Measurements from ENCODE around the gene VASP.

Gene VASP

DNA sequence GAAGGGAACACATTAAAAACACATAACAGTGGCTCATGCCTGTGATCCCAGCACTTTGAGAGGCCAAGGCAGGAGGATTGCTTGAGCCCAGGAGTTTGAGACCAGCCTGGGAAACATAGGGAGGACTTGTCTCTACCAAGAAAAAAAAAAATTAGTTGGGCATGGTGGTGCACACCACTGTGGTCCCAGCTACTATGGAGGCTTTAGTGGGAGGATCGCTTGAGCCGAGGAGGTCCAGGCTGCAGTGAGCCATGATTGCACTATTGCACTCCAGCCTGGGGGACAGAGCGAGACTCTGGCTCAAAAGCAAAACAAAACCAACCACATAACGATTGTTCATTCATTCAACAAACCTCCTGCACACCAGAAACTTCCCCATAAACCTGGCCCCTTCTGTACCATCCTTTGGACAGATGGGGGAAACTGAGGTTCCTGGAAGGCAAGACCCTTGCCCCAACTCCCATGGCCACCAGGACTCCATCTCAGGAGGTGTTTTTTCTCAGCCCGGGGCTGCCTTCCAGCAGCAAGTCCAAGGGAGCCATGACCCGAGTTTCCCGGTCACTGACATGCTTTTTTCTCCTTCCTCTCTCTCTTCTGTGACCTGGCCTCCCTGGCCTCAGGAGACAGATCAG lies 35.2 kb upstream of the VASP start:
- Histone ChIP-seq H3K9me2 (replicated peaks; ENCODE audit: low read depth, low read length) (no peaks in the 10 kb centered on the region), H3K36me3 (ENCODE audit: insufficient read depth, low read length) (no peaks in the 10 kb centered on the region), H3K79me2 (ENCODE audit: insufficient read depth, low read length) (no peaks in the 10 kb centered on the region), H3K9ac (ENCODE audit: low read depth, low read length, poor library complexity, severe bottlenecking) (no peak overlapping the region), H3K4me1 (ENCODE audit: insufficient read depth, low read length, poor library complexity, severe bottlenecking) (peaks cover 18% of the 10 kb centered on the region), H3F3A (ENCODE audit: low read depth) (no peaks in the 10 kb centered on the region), H3K4me2 (ENCODE audit: low read depth, low read length, poor library complexity, severe bottlenecking) (no peak overlapping the region), H3K9me3 (ENCODE audit: insufficient read depth, low read depth, low read length) (no peaks in the 10 kb centered on the region), H3K27me3 (ENCODE audit: insufficient read depth, low read length, poor library complexity, severe bottlenecking) (no peaks in the 10 kb centered on the region), H2AFZ (ENCODE audit: low read length) (no peak overlapping the region), H3K4me3 (ENCODE audit: low read length, poor library complexity, severe bottlenecking) (no peak overlapping the region), H4K20me1 (ENCODE audit: insufficient read depth, low read length, poor library complexity, severe bottlenecking) (peaks cover 9% of the 10 kb centered on the region)
- TF ChIP-seq EZH2phosphoT487 (IDR thresholded peaks at IDR 0.05; ENCODE audit: borderline replicate concordance): no peak
- TF ChIP-seq, protein P1, sequence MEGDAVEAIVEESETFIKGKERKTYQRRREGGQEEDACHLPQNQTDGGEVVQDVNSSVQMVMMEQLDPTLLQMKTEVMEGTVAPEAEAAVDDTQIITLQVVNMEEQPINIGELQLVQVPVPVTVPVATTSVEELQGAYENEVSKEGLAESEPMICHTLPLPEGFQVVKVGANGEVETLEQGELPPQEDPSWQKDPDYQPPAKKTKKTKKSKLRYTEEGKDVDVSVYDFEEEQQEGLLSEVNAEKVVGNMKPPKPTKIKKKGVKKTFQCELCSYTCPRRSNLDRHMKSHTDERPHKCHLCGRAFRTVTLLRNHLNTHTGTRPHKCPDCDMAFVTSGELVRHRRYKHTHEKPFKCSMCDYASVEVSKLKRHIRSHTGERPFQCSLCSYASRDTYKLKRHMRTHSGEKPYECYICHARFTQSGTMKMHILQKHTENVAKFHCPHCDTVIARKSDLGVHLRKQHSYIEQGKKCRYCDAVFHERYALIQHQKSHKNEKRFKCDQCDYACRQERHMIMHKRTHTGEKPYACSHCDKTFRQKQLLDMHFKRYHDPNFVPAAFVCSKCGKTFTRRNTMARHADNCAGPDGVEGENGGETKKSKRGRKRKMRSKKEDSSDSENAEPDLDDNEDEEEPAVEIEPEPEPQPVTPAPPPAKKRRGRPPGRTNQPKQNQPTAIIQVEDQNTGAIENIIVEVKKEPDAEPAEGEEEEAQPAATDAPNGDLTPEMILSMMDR (conservative IDR thresholded peaks at IDR 0.05; ENCODE audit: low read length): no peak

DNA sequence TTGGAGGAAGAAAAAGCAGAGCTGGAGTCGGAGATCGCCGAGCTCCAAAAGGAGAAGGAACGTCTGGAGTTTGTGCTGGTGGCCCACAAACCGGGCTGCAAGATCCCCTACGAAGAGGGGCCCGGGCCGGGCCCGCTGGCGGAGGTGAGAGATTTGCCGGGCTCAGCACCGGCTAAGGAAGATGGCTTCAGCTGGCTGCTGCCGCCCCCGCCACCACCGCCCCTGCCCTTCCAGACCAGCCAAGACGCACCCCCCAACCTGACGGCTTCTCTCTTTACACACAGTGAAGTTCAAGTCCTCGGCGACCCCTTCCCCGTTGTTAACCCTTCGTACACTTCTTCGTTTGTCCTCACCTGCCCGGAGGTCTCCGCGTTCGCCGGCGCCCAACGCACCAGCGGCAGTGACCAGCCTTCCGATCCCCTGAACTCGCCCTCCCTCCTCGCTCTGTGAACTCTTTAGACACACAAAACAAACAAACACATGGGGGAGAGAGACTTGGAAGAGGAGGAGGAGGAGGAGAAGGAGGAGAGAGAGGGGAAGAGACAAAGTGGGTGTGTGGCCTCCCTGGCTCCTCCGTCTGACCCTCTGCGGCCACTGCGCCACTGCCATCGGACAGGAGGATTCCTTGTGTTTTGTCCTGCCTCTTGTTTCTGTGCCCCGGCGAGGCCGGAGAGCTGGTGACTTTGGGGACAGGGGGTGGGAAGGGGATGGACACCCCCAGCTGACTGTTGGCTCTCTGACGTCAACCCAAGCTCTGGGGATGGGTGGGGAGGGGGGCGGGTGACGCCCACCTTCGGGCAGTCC lies 34.5 kb upstream of the VASP start:
- Histone ChIP-seq H2AFZ (ENCODE audit: low read length) (no peak overlapping the region), H3K9ac (ENCODE audit: low read depth, low read length, poor library complexity, severe bottlenecking) (no peak overlapping the region), H3K4me3 (ENCODE audit: low read length, poor library complexity, severe bottlenecking) (no peak overlapping the region)

DNA sequence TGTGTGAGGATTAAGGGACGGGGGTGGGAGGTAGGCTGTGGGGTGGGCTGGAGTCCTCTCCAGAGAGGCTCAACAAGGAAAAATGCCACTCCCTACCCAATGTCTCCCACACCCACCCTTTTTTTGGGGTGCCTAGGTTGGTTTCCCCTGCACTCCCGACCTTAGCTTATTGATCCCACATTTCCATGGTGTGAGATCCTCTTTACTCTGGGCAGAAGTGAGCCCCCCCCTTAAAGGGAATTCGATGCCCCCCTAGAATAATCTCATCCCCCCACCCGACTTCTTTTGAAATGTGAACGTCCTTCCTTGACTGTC lies 34.0 kb upstream of the VASP start:
- no peak for TF ChIP-seq EZH2phosphoT487 (IDR thresholded peaks at IDR 0.05; ENCODE audit: borderline replicate concordance)
- TF ChIP-seq, protein P1 (conservative IDR thresholded peaks at IDR 0.05; ENCODE audit: low read length): no peak
- H3F3A ChIP-seq (ENCODE audit: low read depth): no peaks in the 10 kb centered on the region

More for the DNA sequence above, 34.5 kb upstream of the VASP start:
- no peaks in the 10 kb centered on the region for H3K9me2 ChIP-seq (replicated peaks; ENCODE audit: low read depth, low read length)
- H3K36me3 ChIP-seq (ENCODE audit: insufficient read depth, low read length): no peaks in the 10 kb centered on the region
- H4K20me1 ChIP-seq (ENCODE audit: insufficient read depth, low read length, poor library complexity, severe bottlenecking): peaks cover 9% of the 10 kb centered on the region
- no peaks in the 10 kb centered on the region for H3K79me2 ChIP-seq (ENCODE audit: insufficient read depth, low read length)
- H3K9me3 ChIP-seq (ENCODE audit: insufficient read depth, low read depth, low read length): no peaks in the 10 kb centered on the region
- H3K4me2 ChIP-seq (ENCODE audit: low read depth, low read length, poor library complexity, severe bottlenecking): no peak overlapping the region
- H3K27me3 ChIP-seq (ENCODE audit: insufficient read depth, low read length, poor library complexity, severe bottlenecking): no peaks in the 10 kb centered on the region
- H3F3A ChIP-seq (ENCODE audit: low read depth): no peaks in the 10 kb centered on the region
- peaks cover 19% of the 10 kb centered on the region for H3K4me1 ChIP-seq (ENCODE audit: insufficient read depth, low read length, poor library complexity, severe bottlenecking)
- TF ChIP-seq, protein P1 (conservative IDR thresholded peaks at IDR 0.05; ENCODE audit: low read length): no peak
- no peak for TF ChIP-seq EZH2phosphoT487 (IDR thresholded peaks at IDR 0.05; ENCODE audit: borderline replicate concordance)

More for the DNA sequence above, 34.0 kb upstream of the VASP start:
- no peak overlapping the region for H3K9ac ChIP-seq (ENCODE audit: low read depth, low read length, poor library complexity, severe bottlenecking)
- peaks cover 20% of the 10 kb centered on the region for H3K4me1 ChIP-seq (ENCODE audit: insufficient read depth, low read length, poor library complexity, severe bottlenecking)
- H4K20me1 ChIP-seq (ENCODE audit: insufficient read depth, low read length, poor library complexity, severe bottlenecking): peaks cover 4% of the 10 kb centered on the region
- H2AFZ ChIP-seq (ENCODE audit: low read length): no peak overlapping the region
- H3K9me3 ChIP-seq (ENCODE audit: insufficient read depth, low read depth, low read length): no peaks in the 10 kb centered on the region
- no peaks in the 10 kb centered on the region for H3K79me2 ChIP-seq (ENCODE audit: insufficient read depth, low read length)
- H3K27me3 ChIP-seq (ENCODE audit: insufficient read depth, low read length, poor library complexity, severe bottlenecking): no peaks in the 10 kb centered on the region
- no peak overlapping the region for H3K4me2 ChIP-seq (ENCODE audit: low read depth, low read length, poor library complexity, severe bottlenecking)
- H3K36me3 ChIP-seq (ENCODE audit: insufficient read depth, low read length): no peaks in the 10 kb centered on the region
- no peaks in the 10 kb centered on the region for H3K9me2 ChIP-seq (replicated peaks; ENCODE audit: low read depth, low read length)
- no peak overlapping the region for H3K4me3 ChIP-seq (ENCODE audit: low read length, poor library complexity, severe bottlenecking)
